ENCODE results near the gene BMP7. TPM values are rescaled to one million over a fixed set of nuclear protein-coding genes. Genes with fewer than 3 reads are reported as not detected.

BMP7 gene
- total and polyA plus RNA-seq, 2 of the 8 experiments (the other 6 are each of a cell fraction or from before 2014, with no cell fraction given), result 9.2 to 14.7 TPM

GRCh38 chr20:57162362-57162652, 104.1 kb downstream of the BMP7 start:
- CTCF ChIA-PET (ENCODE audit: partially characterized antibody), result interaction anchor here (0.5 to 2.2 kb wide), 4 partner anchors 12 to 115 kb away, joined by 3 to 6 read pairs (median 4); no protein-coding TSS in a partner anchor

More at GRCh38 chr20:57162362-57162652, 104.1 kb downstream of the BMP7 start:
- Histone ChIP-seq H3K79me1 (ENCODE audit: low read depth, low read length) (no peaks in the 10 kb centered on the region), H2BK12ac (ENCODE audit: low read depth, low read length) (no peak overlapping the region), H2BK5ac (ENCODE audit: low read depth, low read length) (no peak overlapping the region), H3K9ac (replicated peaks in 1 of 4; ENCODE audit: extremely low read depth in 1 of 4, low read depth in 3 of 4, low read length in 3 of 4) (no peak overlapping the region), H3K27ac (ENCODE audit: low read depth, low read length) (no peak overlapping the region), H2BK15ac (ENCODE audit: low read length) (no peak overlapping the region; the same call in 1 of the 2 replicates), H2AK5ac (ENCODE audit: low read depth, low read length) (no peak overlapping the region), H3K79me2 (ENCODE audit: control insufficient read depth in 1 of 2, insufficient read depth in 2 of 2, low read length in 2 of 2) (no peaks in the 10 kb centered on the region), H3K4me3 (ENCODE audit: extremely low read depth in 1 of 4, insufficient read depth in 2 of 4, low read depth in 3 of 4, low read length in 4 of 4) (no peak overlapping the region), H4K20me1 (replicated peaks in 1 of 2; ENCODE audit: control insufficient read depth in 1 of 2, insufficient read depth in 2 of 2, low read length in 2 of 2) (no peaks in the 10 kb centered on the region), H3K14ac (ENCODE audit: insufficient read length) (no peak overlapping the region), H3K56ac (replicated peaks; ENCODE audit: insufficient read length, low read depth, low read length) (no peak overlapping the region), H3K23ac (ENCODE audit: insufficient read length) (no peak overlapping the region), H3K23me2 (ENCODE audit: low read depth, low read length) (no peaks in the 10 kb centered on the region), H2BK20ac (ENCODE audit: low read length) (no peak overlapping the region), H3K18ac (ENCODE audit: extremely low read depth, low read length) (no peak overlapping the region), H3K9me3 (ENCODE audit: insufficient read depth in 2 of 2, low read depth in 1 of 2, low read length in 1 of 2) (peaks cover 0 to 11% of the 10 kb centered on the region in 2 experiments; a peak in 2 of 4 replicates), H3K4me2 (ENCODE audit: insufficient read depth in 1 of 2, low read depth in 2 of 2, low read length in 2 of 2) (no peak overlapping the region), H3K4ac (replicated peaks; ENCODE audit: insufficient read length, low read depth, low read length) (no peak overlapping the region), H4K8ac (ENCODE audit: extremely low read depth, insufficient read depth, low read length) (no peak overlapping the region), H2BK120ac (replicated peaks; ENCODE audit: low read depth, low read length) (no peak overlapping the region), H4K5ac (ENCODE audit: insufficient read length, low read depth, low read length) (no peak overlapping the region), H3K27me3 (replicated peaks in 1 of 4; ENCODE audit: control insufficient read depth in 3 of 4, extremely low read depth in 1 of 4, insufficient read depth in 3 of 4, low read length in 3 of 4) (no peaks in the 10 kb centered on the region; a peak in 2 of 7 replicates), H2AFZ (ENCODE audit: low read length) (no peak overlapping the region), H4K91ac (replicated peaks; ENCODE audit: insufficient read length, low read length) (no peak overlapping the region), H3K36me3 (ENCODE audit: control insufficient read depth in 2 of 4, insufficient read depth in 4 of 4, low read length in 3 of 4) (no peaks in the 10 kb centered on the region), H3K4me1 (replicated peaks in 1 of 4; ENCODE audit: control insufficient read depth in 3 of 4, insufficient read depth in 4 of 4, low read length in 3 of 4) (peaks cover 0 to 11% (median 4%) of the 10 kb centered on the region in 4 experiments; a peak in 3 of 7 replicates)
- FAIRE-seq (no peak), DNase-seq (ENCODE audit: low read depth in 1 of 2, low spot score in 2 of 2) (no peak)
- TF ChIP-seq SP4 (IDR thresholded peaks at IDR 0.05; ENCODE audit: low read length), result no peak
- no peak for TF ChIP-seq EGR1 (IDR thresholded peaks at IDR 0.05; ENCODE audit: borderline replicate concordance, low read depth, low read length)
- no peak for TF ChIP-seq RFX5 (IDR thresholded peaks at IDR 0.05; ENCODE audit: borderline replicate concordance, low read depth, low read length)
- POLR2A ChIA-PET (ENCODE audit: partially characterized antibody), result no interaction called here
- WGBS, 2 experiments (ENCODE audit: extremely low coverage in 1 of 2, insufficient coverage in 1 of 2, insufficient read length in 1 of 2, insufficient replicate concordance in 2 of 2, low coverage in 1 of 2, low lambda C conversion rate in 2 of 2, missing lambda C conversion rate in 1 of 2), result 92% methylated on average over 4 of the region's 5 CpGs; no CpG with 5 or more reads in 1 of the 2 experiments

All from H1 (cell line).